HepG2 (cell line): ENCODE results near the gene MXRA7. TPM values are rescaled to one million over a fixed set of nuclear protein-coding genes. Genes with fewer than 3 reads are reported as not detected.

ENCODE experiments used
- ATAC-seq: fragments of 200-7000 bp; cut with Tn5 transposase; 3 replicates; pipeline ENCODE4 v1.9.1; 2020; ENCODE audit warnings: mild to moderate bottlenecking, moderate library complexity
- BruUV-seq: library from RNA; stranded (reverse); fragments of 400-500 nt; replicated peaks from 2 replicates; lab custom pipeline; 2021; lab: Mats Ljungman, UMichigan
- CTCF ChIA-PET: fragments of 300-600 bp; formaldehyde crosslinking; extraction: SDS; loops from one replicate; lab custom pipeline; 2021; ENCODE audit warnings: low total read pairs, inconsistent platforms, low intra/inter-chr PET ratio; lab: Yijun Ruan, JAX
- POLR2A ChIA-PET: fragments of 350-600 bp; sonication (Branson Sonifier 250); formaldehyde crosslinking; loops from one replicate; lab custom pipeline; 2020; ENCODE audit warnings: antibody characterized with exemption, inconsistent platforms; lab: Yijun Ruan, JAX
- DNase-seq: peaks from one replicate; pipeline ENCODE4 v3.0.0-alpha.2; 2015; ENCODE audit warnings: low spot score
- FAIRE-seq: peaks from 3 replicates; lab custom pipeline; 2011; peaks lifted over from hg19 to GRCh38; lab: Jason Lieb, UNC
- H2AFZ ChIP-seq: one replicate; pipeline ENCODE4 v1.6.1; 2011; ENCODE audit warnings: low read length, inconsistent platforms
- H3K27ac ChIP-seq: fragments of 300-600 bp; 3 replicates; pipeline ENCODE4 v1.8.0; 2011; ENCODE audit warnings: mixed run types, mild to moderate bottlenecking, mixed read lengths, low read length, inconsistent platforms; ENCODE audit not compliant: insufficient read depth; ENCODE audit errors: extremely low read length
- H3K27me3 ChIP-seq, 2 experiments: fragments of 200-600 bp in 1 of 2; 2 replicates in 1 of 2; 3 replicates in 1 of 2; pipeline versions ENCODE4 v1.6.0 to v1.8.0; 2011; ENCODE audit warnings: low read length in 2 of 2, mild to moderate bottlenecking in 2 of 2, moderate library complexity in 2 of 2, inconsistent platforms in 1 of 2; ENCODE audit not compliant: insufficient read depth in 2 of 2, control insufficient read depth in 1 of 2
- H3K36me3 ChIP-seq, 2 experiments: fragments of 200-600 bp in 1 of 2; replicated peaks in 1 of 2; 2 replicates in 1 of 2; 3 replicates in 1 of 2; pipeline versions ENCODE4 v1.5.1 to v1.8.0; 2011; ENCODE audit warnings: low read length in 2 of 2, inconsistent platforms in 1 of 2; ENCODE audit not compliant: insufficient read depth in 2 of 2, control insufficient read depth in 1 of 2
- H3K4me1 ChIP-seq: 2 replicates; pipeline ENCODE4 v1.5.1; 2012; ENCODE audit warnings: low read length, inconsistent platforms; ENCODE audit not compliant: insufficient read depth
- H3K4me2 ChIP-seq: 2 replicates; pipeline ENCODE4 v1.6.0; 2011; ENCODE audit warnings: low read depth, low read length, inconsistent platforms
- H3K4me3 ChIP-seq, 3 experiments: fragments of 200-600 bp in 1 of 3; sonication (generic), shearing (Covaris generic) in 1 of 3; replicated peaks in 1 of 3; 2 replicates each; pipeline ENCODE4 v1.5.1; 2011 to 2016; ENCODE audit warnings: low read length in 3 of 3, inconsistent platforms in 2 of 3, low read depth in 2 of 3, mild to moderate bottlenecking in 2 of 3, control low read depth in 1 of 3, mixed read lengths in 1 of 3; ENCODE audit not compliant: insufficient read depth in 1 of 3
- H3K79me2 ChIP-seq: one replicate; pipeline ENCODE4 v1.6.1; 2011; ENCODE audit warnings: low read length, inconsistent platforms; ENCODE audit not compliant: insufficient read depth
- H3K9ac ChIP-seq: 2 replicates; pipeline ENCODE4 v1.6.0; 2011; ENCODE audit warnings: mild to moderate bottlenecking, low read depth, low read length, inconsistent platforms; ENCODE audit not compliant: insufficient read depth
- H3K9me3 ChIP-seq: 2 replicates; pipeline ENCODE4 v1.5.1; 2012; ENCODE audit warnings: mild to moderate bottlenecking, low read length
- H4K20me1 ChIP-seq: 2 replicates; pipeline ENCODE4 v1.6.0; 2011; ENCODE audit warnings: inconsistent platforms, mild to moderate bottlenecking, low read length, moderate library complexity; ENCODE audit not compliant: insufficient read depth
- CERS6 ChIP-seq: sonication (generic); formaldehyde crosslinking; IDR thresholded peaks from 2 replicates; pipeline ENCODE4 v1.5.0; 2020; ENCODE audit warnings: missing genetic modification reagents
- HHEX ChIP-seq: IDR thresholded peaks from 2 replicates; pipeline ENCODE4 v1.6.1; 2016; ENCODE audit warnings: control low read depth
- IRF2 ChIP-seq: IDR thresholded peaks from 2 replicates; pipeline ENCODE4 v1.6.1; 2018; ENCODE audit warnings: missing genetic modification reagents, missing compliant biosample characterization
- KAT7 ChIP-seq: IDR thresholded peaks from 2 replicates; pipeline ENCODE4 v1.6.1; 2018; ENCODE audit warnings: borderline replicate concordance, missing compliant biosample characterization
- MTA1 ChIP-seq: sonication (generic); formaldehyde crosslinking; IDR thresholded peaks from 2 replicates; pipeline ENCODE4 v1.4.0; 2020; ENCODE audit warnings: missing genetic modification reagents, mild to moderate bottlenecking, borderline replicate concordance
- NPAS2 ChIP-seq: sonication (generic); formaldehyde crosslinking; IDR thresholded peaks from 2 replicates; pipeline ENCODE4 v1.8.0; 2022; ENCODE audit warnings: mild to moderate bottlenecking, missing genetic modification reagents, borderline replicate concordance
- TRIM24 ChIP-seq: sonication (generic); formaldehyde crosslinking; IDR thresholded peaks from 2 replicates; pipeline ENCODE4 v1.8.0; 2022; ENCODE audit warnings: mild to moderate bottlenecking, missing genetic modification reagents
- ZC3H4 ChIP-seq: sonication (generic); formaldehyde crosslinking; IDR thresholded peaks from 2 replicates; pipeline ENCODE4 v1.4.0; 2020; ENCODE audit warnings: missing genetic modification reagents, borderline replicate concordance
- ZNF101 ChIP-seq: sonication (generic); formaldehyde crosslinking; IDR thresholded peaks from 2 replicates; pipeline ENCODE4 v1.4.0; 2020; ENCODE audit warnings: mild to moderate bottlenecking, low read depth, missing genetic modification reagents, borderline replicate concordance
- ZNF207 ChIP-seq: fragments of 450-650 bp; IDR thresholded peaks from 2 replicates; pipeline ENCODE4 v1.6.1; 2016; ENCODE audit warnings: antibody characterized with exemption, borderline replicate concordance
- ZNF513 ChIP-seq: sonication (generic); formaldehyde crosslinking; conservative IDR thresholded peaks from 2 replicates; pipeline ENCODE4 v1.5.0; 2020; ENCODE audit warnings: missing genetic modification reagents
- WGBS: methylation state at CpG from one replicate; pipeline ENCODE4 v1.1.6; 2017; ENCODE audit warnings: low lambda C conversion rate; 5-methylcytosine and 5-hydroxymethylcytosine counted together
- in situ Hi-C: cut with HindIII; loops from 2 replicates; pipeline ENCODE4 v1.10.0; 2017; ENCODE audit warnings: low pct_unique_long_range_greater_than_20kb; ENCODE audit not compliant: extremely low pct_ligation_motif_present
- intact Hi-C: fragments of 100-400 bp; cut with micrococcal nuclease; formaldehyde crosslinking; loops from one replicate; pipeline ENCODE4 v1.10.0; 2022; ENCODE audit not compliant: unreplicated experiment
- polyA plus RNA-seq, 8 experiments: library from polyadenylated mRNA; depleted of rRNA in 3 of 8; stranded (reverse) in 7 of 8; unstranded in 1 of 8; fragments of >200 nt; fragmentation: Illumina TruSeq in 4 of 8; extraction: Trizol in 4 of 8; gene quantifications; 2 replicates each; pipeline versions ENCODE4 v1.2.1 to v1.2.3, GENCODE V29; 2011 to 2016; ENCODE audit warnings: low read depth in 4 of 8, missing spikeins in 1 of 8, mixed read lengths in 1 of 8; ENCODE audit not compliant: insufficient read depth in 1 of 8
- total RNA-seq, 5 experiments: library from RNA; depleted of rRNA; stranded (reverse); fragments of >200 nt; fragmentation: Illumina TruSeq; extraction: Trizol; gene quantifications; 2 replicates each; pipeline ENCODE4 v1.2.3, GENCODE V29; 2016; ENCODE audit warnings: low read depth in 1 of 5
- TF ChIP-seq, protein P1 (sequence below): sonication (generic); formaldehyde crosslinking; IDR thresholded peaks from 2 replicates; pipeline ENCODE4 v1.4.0; 2020; ENCODE audit warnings: missing genetic modification reagents
- TF ChIP-seq, protein P2 (sequence below): sonication (generic); formaldehyde crosslinking; IDR thresholded peaks from 2 replicates; pipeline ENCODE4 v1.5.0; 2020; ENCODE audit warnings: mild to moderate bottlenecking, missing genetic modification reagents
- TF ChIP-seq, protein P3 (sequence below): sonication (generic); formaldehyde crosslinking; IDR thresholded peaks from 2 replicates; pipeline ENCODE4 v1.8.1; 2023; ENCODE audit warnings: mild to moderate bottlenecking, inconsistent platforms, moderate library complexity, missing genetic modification reagents, borderline replicate concordance
- TF ChIP-seq, protein P4 (sequence below): sonication (generic); formaldehyde crosslinking; IDR thresholded peaks from 2 replicates; pipeline ENCODE4 v1.8.0; 2022; ENCODE audit warnings: mild to moderate bottlenecking, missing genetic modification reagents; ENCODE audit not compliant: insufficient replicate concordance

Gene MXRA7
- total and polyA plus RNA-seq, 2 of the 13 experiments (the other 11 are each of a cell fraction or from before 2014, with no cell fraction given), result 44.8 to 112 TPM

GRCh38 chr17:76644995-76645394, 65.8 kb downstream of the MXRA7 start:
- ATAC-seq (peak; percentile 72), FAIRE-seq (no peak), DNase-seq (no peak)
- ChIA-PET CTCF (no interaction called here), POLR2A (interaction anchor here (1.2 to 1.8 kb wide), 3 partner anchors 26 to 88 kb away, joined by 3 to 5 read pairs (median 3); no protein-coding TSS in a partner anchor)
- Histone ChIP-seq H3K4me2 (peak overlapping the region; percentile 68), H3K9me3 (no peaks in the 10 kb centered on the region), H3K27me3 (no peaks in the 10 kb centered on the region), H2AFZ (peak overlapping the region; percentile 88), H3K9ac (no peak overlapping the region), H3K4me3 (no peak overlapping the region), H3K79me2 (no peaks in the 10 kb centered on the region), H4K20me1 (no peaks in the 10 kb centered on the region), H3K27ac (no peak overlapping the region), H3K4me1 (peaks cover 41% of the 10 kb centered on the region), H3K36me3 (no peaks in the 10 kb centered on the region)
- in situ Hi-C loops (no loop called here), intact Hi-C loops (no loop called here)
- WGBS, result 10% methylated on average over 8 of the region's 8 CpGs
- BruUV-seq, result no TSS peak
- TF ChIP-seq KAT7 (CRISPR knock-in tag) (no peak), CERS6 (CRISPR knock-in tag) (no peak), TRIM24 (no peak), ZNF101 (CRISPR knock-in tag) (no peak), ZNF513 (CRISPR knock-in tag) (no peak), IRF2 (CRISPR knock-in tag) (no peak), ZC3H4 (no peak), ZNF207 (no peak), MTA1 (CRISPR knock-in tag) (no peak), NPAS2 (CRISPR knock-in tag) (no peak), HHEX (CRISPR knock-in tag) (no peak)
- TF ChIP-seq, protein P1, sequence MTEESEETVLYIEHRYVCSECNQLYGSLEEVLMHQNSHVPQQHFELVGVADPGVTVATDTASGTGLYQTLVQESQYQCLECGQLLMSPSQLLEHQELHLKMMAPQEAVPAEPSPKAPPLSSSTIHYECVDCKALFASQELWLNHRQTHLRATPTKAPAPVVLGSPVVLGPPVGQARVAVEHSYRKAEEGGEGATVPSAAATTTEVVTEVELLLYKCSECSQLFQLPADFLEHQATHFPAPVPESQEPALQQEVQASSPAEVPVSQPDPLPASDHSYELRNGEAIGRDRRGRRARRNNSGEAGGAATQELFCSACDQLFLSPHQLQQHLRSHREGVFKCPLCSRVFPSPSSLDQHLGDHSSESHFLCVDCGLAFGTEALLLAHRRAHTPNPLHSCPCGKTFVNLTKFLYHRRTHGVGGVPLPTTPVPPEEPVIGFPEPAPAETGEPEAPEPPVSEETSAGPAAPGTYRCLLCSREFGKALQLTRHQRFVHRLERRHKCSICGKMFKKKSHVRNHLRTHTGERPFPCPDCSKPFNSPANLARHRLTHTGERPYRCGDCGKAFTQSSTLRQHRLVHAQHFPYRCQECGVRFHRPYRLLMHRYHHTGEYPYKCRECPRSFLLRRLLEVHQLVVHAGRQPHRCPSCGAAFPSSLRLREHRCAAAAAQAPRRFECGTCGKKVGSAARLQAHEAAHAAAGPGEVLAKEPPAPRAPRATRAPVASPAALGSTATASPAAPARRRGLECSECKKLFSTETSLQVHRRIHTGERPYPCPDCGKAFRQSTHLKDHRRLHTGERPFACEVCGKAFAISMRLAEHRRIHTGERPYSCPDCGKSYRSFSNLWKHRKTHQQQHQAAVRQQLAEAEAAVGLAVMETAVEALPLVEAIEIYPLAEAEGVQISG (CRISPR knock-in tag), result peak; percentile 6; the same call in 1 of the 2 replicates
- TF ChIP-seq, protein P2, sequence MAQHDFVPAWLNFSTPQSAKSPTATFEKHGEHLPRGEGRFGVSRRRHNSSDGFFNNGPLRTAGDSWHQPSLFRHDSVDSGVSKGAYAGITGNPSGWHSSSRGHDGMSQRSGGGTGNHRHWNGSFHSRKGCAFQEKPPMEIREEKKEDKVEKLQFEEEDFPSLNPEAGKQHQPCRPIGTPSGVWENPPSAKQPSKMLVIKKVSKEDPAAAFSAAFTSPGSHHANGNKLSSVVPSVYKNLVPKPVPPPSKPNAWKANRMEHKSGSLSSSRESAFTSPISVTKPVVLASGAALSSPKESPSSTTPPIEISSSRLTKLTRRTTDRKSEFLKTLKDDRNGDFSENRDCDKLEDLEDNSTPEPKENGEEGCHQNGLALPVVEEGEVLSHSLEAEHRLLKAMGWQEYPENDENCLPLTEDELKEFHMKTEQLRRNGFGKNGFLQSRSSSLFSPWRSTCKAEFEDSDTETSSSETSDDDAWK (CRISPR knock-in tag), result no peak
- TF ChIP-seq, protein P3, sequence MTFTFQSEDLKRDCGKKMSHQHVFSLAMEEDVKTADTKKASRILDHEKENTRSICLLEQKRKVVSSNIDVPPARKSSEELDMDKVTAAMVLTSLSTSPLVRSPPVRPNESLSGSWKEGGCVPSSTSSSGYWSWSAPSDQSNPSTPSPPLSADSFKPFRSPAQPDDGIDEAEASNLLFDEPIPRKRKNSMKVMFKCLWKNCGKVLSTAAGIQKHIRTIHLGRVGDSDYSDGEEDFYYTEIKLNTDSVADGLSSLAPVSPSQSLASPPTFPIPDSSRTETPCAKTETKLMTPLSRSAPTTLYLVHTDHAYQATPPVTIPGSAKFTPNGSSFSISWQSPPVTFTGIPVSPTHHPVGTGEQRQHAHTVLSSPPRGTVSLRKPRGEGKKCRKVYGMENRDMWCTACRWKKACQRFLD, result no peak
- TF ChIP-seq, protein P4, sequence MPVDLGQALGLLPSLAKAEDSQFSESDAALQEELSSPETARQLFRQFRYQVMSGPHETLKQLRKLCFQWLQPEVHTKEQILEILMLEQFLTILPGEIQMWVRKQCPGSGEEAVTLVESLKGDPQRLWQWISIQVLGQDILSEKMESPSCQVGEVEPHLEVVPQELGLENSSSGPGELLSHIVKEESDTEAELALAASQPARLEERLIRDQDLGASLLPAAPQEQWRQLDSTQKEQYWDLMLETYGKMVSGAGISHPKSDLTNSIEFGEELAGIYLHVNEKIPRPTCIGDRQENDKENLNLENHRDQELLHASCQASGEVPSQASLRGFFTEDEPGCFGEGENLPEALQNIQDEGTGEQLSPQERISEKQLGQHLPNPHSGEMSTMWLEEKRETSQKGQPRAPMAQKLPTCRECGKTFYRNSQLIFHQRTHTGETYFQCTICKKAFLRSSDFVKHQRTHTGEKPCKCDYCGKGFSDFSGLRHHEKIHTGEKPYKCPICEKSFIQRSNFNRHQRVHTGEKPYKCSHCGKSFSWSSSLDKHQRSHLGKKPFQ (CRISPR knock-in tag), result peak; percentile 20
